RPMI8226 (cell line): ENCODE results near the gene TMCC1.
"Not testable (repeated sequence)": the region's sequence is repeated elsewhere in the genome, so short reads cannot be mapped to it uniquely, and the experiment has no call there.

ENCODE experiments used
- DNase-seq: peaks from one replicate; pipeline ENCODE4 v3.0.0-alpha.2; 2015

Gene TMCC1

GRCh38 chr3:129768728-129769127, 124.8 kb downstream of the TMCC1 start:
- no peak for DNase-seq

DNA sequence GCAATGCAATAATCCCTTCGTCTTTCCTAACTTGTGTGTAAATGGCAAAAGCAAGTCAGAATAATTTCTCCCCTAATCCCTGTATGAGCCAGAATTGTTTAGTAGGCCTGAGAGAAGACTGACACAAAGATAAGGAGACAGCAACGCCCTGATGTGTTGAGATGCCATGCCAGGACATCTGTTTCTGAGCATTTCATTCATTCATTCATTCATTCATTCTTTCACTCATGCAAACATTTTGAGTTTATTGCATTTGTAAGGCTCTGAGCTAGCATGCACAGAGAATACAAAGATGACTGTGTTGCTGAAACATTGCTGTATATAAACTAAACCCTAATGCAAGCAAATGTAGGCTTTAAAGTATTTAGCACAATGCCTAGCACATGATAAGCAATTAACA, 127.4 kb downstream of the TMCC1 start:
- no peak for DNase-seq

- no peak for DNase-seq
Observed at GRCh38 chr3:129764090-129764489, 129.4 kb downstream of the TMCC1 start.

- no peak for DNase-seq
Observed at GRCh38 chr3:129758785-129759320, 134.7 kb downstream of the TMCC1 start.

GRCh38 chr3:129758306-129758705, 135.2 kb downstream of the TMCC1 start:
- no peak for DNase-seq

GRCh38 chr3:129756871-129757270, 136.6 kb downstream of the TMCC1 start:
- DNase-seq = no peak

GRCh38 chr3:129751105-129751504, 142.4 kb downstream of the TMCC1 start:
- DNase-seq = not testable (repeated sequence)

DNA sequence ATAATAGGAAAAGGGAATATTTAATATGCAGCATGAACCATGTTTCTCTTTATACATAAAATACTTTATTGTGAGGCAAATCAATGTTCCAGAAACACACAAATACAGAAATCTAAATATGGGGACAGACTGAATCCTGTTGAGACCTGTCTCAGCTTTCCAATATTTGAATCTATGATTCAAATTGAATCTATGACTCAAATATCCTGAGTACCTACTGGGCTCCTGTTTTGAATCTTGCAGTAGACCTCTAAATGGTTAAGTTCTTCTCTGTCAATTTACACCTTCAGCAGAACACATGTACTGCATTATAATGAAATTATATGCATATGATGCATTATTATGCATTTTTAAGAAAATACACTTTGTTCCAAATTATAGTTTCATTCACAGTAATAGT, 143.8 kb downstream of the TMCC1 start:
- no peak for DNase-seq

DNA sequence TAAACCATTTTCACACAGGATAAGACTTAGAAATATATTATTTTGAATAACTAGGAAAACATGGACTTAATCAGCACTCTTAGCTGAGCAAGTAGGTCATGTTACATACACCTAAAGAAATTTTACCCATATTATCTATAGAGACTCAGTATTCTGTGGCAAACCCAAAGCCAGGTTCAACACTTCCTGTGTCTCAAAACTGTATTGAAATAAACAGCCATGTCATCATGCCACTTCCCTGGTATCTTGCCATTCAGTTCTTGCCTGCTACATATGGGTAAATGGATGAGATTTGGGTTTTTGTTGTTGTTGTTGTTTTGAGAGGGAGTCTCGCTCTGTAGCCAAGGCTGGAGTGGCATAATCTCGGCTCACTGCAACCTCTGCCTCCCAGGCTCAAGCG, 145.5 kb downstream of the TMCC1 start:
- DNase-seq = no peak

GRCh38 chr3:129747136-129747535, 146.4 kb downstream of the TMCC1 start:
- DNase-seq = no peak

DNA sequence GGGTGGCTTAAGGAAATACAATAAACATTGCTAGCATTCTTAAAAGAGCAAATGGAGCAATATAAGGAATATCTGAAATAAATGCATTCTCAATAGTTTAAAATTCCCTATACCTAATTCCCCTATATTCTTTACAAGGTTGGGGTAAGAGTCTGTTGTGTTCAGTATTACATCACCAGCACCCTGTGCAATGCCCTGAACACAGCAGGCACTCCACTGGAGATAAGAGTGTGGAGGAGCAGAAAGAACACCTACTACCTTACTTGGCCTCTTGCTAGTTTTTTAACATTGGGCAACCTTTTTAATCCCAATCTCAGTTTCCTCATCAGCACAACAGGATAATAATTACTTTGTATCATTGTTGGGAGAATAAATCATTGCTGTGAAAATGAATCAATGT, 146.9 kb downstream of the TMCC1 start:
- DNase-seq = no peak

DNA sequence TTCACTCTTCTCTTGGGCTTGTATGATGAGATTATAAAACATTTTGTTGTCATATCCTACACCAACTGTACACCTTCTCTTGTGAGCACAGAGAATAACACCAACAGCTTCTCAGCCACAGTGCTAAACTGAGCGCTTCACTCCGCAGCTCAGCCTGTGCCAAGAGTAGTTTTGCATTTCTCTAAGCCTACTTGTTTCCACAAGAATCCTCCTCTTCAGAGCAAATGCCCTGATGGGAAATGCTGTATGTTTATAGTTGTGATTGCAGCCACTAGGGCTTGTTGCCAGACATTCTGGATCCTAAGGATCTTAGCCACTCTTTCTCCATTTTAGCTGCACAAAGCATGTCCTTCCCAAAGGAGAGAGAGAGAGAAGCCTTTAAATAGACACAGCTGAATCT, 148.3 kb downstream of the TMCC1 start:
- no peak for DNase-seq

- DNase-seq = no peak
Observed at GRCh38 chr3:129741794-129742193, 151.7 kb downstream of the TMCC1 start.

GRCh38 chr3:129740090-129740489, 153.4 kb downstream of the TMCC1 start:
- DNase-seq = no peak

DNA sequence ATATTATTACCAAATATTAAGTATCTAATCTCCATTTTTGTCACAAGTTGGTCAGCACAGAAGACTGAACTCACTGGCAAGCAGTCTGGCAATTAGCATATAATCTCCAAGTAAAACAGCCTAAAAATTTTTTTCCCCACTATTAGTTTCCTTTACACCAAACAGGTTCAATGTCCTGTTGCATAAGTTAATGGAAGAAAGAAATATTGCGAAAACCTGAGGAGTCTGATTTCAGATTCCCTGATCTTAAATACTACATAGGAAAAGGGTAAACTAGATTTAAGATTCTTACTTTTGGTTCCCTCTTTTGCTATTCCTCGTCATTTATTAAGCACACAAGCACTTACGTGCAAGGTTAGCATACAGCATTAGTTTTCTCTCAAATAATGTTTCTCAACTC, 153.9 kb downstream of the TMCC1 start:
- DNase-seq = no peak

DNA sequence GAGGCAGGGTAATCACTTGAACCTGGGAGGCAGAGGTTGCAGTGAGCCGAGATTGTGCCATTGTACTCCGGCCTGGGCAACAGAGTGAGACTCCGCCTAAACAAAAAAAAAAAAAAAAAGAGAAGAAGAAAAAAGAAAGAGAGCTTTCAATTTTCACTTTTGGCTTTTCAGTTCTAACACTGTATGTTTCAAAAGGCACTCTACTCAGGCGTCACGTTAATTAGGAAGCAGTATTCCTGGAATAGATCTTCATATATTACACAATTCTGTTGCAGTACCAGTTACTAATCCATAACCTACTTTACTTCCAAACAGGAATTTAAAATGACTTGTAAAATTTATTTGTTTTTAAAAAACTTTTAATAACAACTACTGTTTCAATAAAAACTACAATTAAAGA, 155.3 kb downstream of the TMCC1 start:
- DNase-seq = no peak

- DNase-seq = no peak
Observed at GRCh38 chr3:129736070-129736469, 157.4 kb downstream of the TMCC1 start.

GRCh38 chr3:129735638-129736037, 157.9 kb downstream of the TMCC1 start:
- DNase-seq = no peak

- no peak for DNase-seq
Observed at GRCh38 chr3:129734449-129734848, 159.1 kb downstream of the TMCC1 start.

DNA sequence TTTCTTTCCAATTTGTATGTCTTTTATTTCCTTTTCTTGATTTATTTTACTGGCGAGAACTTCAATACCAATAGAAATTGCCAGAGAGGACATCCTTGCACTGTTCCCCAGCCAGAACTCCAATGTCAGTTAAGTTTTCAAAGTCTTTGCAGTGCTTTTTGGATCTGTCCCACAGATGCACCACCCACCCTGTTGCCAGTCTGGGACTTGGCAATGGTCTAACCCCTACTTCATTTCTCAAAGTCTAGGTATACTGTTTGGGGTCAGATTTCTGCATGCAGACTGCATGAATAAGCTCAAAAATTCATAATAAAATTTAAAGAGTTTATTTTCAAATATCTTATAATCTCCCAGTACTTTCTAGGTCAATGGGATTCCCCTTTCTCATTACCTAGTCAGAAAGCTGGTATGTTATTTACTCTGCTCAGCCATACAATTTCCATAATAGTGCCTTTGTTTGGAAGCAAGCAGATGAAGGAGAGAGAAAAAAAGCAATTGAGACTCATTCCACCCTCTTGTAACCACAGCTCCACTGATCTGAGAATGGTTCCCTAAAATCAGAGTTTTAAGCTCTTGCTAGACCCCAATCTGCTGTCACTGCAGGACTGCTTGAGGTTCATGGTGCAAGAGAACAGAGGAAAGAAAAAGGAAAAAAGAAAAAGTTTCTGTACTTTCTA, 161.2 kb downstream of the TMCC1 start:
- no peak for DNase-seq

GRCh38 chr3:129727707-129728106, 165.8 kb downstream of the TMCC1 start:
- DNase-seq = no peak

- no peak for DNase-seq
Observed at GRCh38 chr3:129723558-129724324, 169.8 kb downstream of the TMCC1 start.

DNA sequence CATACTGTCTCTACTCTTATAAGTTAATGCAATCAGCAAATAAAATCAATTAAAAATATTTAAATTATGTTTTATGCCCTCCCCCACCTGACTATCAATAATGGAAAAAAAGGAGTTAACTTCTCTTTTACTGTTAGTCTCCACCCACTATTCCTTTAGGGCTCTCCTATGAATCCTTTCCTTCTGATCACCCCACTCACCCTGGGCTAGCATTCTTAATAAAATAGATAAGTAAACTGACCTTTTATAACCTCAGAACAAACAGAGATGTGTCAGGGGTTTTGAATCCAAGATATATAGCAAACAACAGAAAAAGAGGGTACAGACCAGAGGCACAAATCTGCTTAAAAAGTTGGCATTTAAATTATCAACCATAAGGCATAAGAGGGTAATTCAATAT, 171.0 kb downstream of the TMCC1 start:
- no peak for DNase-seq

GRCh38 chr3:129718201-129718600, 175.3 kb downstream of the TMCC1 start:
- no peak for DNase-seq
